ENCODE measurements around the gene EDEM1. TPM values are rescaled to one million over a fixed set of nuclear protein-coding genes. Genes with fewer than 3 reads are reported as not detected.

Gene EDEM1
- total RNA-seq, 1 donor from 2014 or later = 16.3 TPM

- no peak overlapping the region for H3K27ac Mint-ChIP-seq (ENCODE audit: unreplicated experiment)
- H3K36me3 Mint-ChIP-seq (ENCODE audit: unreplicated experiment) = no peaks in the 10 kb centered on the region
- no peaks in the 10 kb centered on the region for H3K9me3 Mint-ChIP-seq (ENCODE audit: unreplicated experiment)
- no peak for TF ChIP-seq CTCF (IDR thresholded peaks at IDR 0.05; ENCODE audit: partially characterized antibody, unreplicated experiment)
- DNase-seq = no peak
- H3K4me1 Mint-ChIP-seq (ENCODE audit: low read depth, unreplicated experiment) = peaks cover 11% of the 10 kb centered on the region
- H3K4me3 Mint-ChIP-seq (ENCODE audit: unreplicated experiment) = no peak overlapping the region
- H3K27me3 Mint-ChIP-seq (ENCODE audit: unreplicated experiment) = peaks cover 3% of the 10 kb centered on the region
Measured at GRCh38 chr3:5198313-5198677, 10.8 kb downstream of the EDEM1 start.

- no peaks in the 10 kb centered on the region for H3K36me3 Mint-ChIP-seq (ENCODE audit: unreplicated experiment)
- no peaks in the 10 kb centered on the region for H3K9me3 Mint-ChIP-seq (ENCODE audit: unreplicated experiment)
- H3K27ac Mint-ChIP-seq (ENCODE audit: unreplicated experiment) = no peak overlapping the region
- no peak for TF ChIP-seq CTCF (IDR thresholded peaks at IDR 0.05; ENCODE audit: partially characterized antibody, unreplicated experiment)
- H3K4me1 Mint-ChIP-seq (ENCODE audit: low read depth, unreplicated experiment) = peaks cover 11% of the 10 kb centered on the region
- DNase-seq = no peak
- no peak overlapping the region for H3K4me3 Mint-ChIP-seq (ENCODE audit: unreplicated experiment)
- H3K27me3 Mint-ChIP-seq (ENCODE audit: unreplicated experiment) = peaks cover 3% of the 10 kb centered on the region
Measured at GRCh38 chr3:5198986-5199731, 11.7 kb downstream of the EDEM1 start.

DNA sequence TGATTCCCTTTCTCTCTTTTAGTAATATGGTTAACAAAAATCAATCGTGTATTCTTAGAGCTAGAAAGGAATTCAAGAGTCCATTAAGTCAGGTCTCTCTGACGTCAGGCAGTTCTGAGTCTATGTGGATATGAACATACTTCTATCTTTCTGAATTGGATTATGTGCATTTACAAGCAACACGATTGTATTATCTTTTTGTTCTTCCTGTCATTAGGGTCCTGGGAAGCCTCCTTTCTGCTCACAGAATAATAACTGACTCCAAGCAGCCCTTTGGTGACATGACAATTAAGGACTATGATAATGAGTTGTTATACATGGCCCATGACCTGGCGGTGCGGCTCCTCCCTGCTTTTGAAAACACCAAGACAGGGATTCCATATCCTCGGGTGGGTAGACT, 14.0 kb downstream of the EDEM1 start:
- H3K36me3 Mint-ChIP-seq (ENCODE audit: unreplicated experiment) = no peaks in the 10 kb centered on the region
- H3K4me3 Mint-ChIP-seq (ENCODE audit: unreplicated experiment) = no peak overlapping the region
- peaks cover 3% of the 10 kb centered on the region for H3K27me3 Mint-ChIP-seq (ENCODE audit: unreplicated experiment)

DNA sequence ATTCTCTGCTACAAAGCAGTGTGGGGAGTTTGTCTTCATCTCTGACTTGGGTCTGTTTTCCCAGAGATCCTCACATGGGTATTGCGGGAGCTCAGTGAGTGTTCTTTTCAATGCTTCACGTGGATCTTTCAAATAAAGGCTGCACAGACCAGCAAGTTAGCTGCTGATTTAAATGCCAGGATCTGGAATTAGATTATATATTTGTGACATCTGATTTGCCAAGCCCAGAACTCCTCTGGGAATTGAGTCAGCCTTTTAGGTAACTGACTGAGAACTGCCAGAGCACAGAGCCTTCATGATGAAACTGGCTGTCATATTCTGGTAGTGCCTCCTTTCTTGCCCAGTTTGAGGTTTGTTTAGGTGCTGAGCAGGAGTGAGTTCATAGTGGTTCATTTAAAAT, 14.7 kb downstream of the EDEM1 start:
- DNase-seq = no peak
- TF ChIP-seq CTCF (IDR thresholded peaks at IDR 0.05; ENCODE audit: partially characterized antibody, unreplicated experiment) = no peak
- peaks cover 3% of the 10 kb centered on the region for H3K27me3 Mint-ChIP-seq (ENCODE audit: unreplicated experiment)
- no peaks in the 10 kb centered on the region for H3K36me3 Mint-ChIP-seq (ENCODE audit: unreplicated experiment)
- H3K9me3 Mint-ChIP-seq (ENCODE audit: unreplicated experiment) = no peaks in the 10 kb centered on the region
- no peak overlapping the region for H3K4me3 Mint-ChIP-seq (ENCODE audit: unreplicated experiment)
- H3K27ac Mint-ChIP-seq (ENCODE audit: unreplicated experiment) = peak overlapping the region; percentile 80
- H3K4me1 Mint-ChIP-seq (ENCODE audit: low read depth, unreplicated experiment) = peaks cover 10% of the 10 kb centered on the region

More for the DNA sequence above, 14.0 kb downstream of the EDEM1 start:
- H3K9me3 Mint-ChIP-seq (ENCODE audit: unreplicated experiment) = no peaks in the 10 kb centered on the region
- H3K27ac Mint-ChIP-seq (ENCODE audit: unreplicated experiment) = no peak overlapping the region
- no peak for TF ChIP-seq CTCF (IDR thresholded peaks at IDR 0.05; ENCODE audit: partially characterized antibody, unreplicated experiment)
- DNase-seq = no peak
- peaks cover 11% of the 10 kb centered on the region for H3K4me1 Mint-ChIP-seq (ENCODE audit: low read depth, unreplicated experiment)

GRCh38 chr3:5205165-5205941, 17.8 kb downstream of the EDEM1 start:
- Mint-ChIP-seq H3K9me3 (ENCODE audit: unreplicated experiment) (no peaks in the 10 kb centered on the region), H3K27ac (ENCODE audit: unreplicated experiment) (no peak overlapping the region), H3K4me1 (ENCODE audit: low read depth, unreplicated experiment) (peaks cover 5% of the 10 kb centered on the region), H3K27me3 (ENCODE audit: unreplicated experiment) (no peaks in the 10 kb centered on the region), H3K4me3 (ENCODE audit: unreplicated experiment) (no peak overlapping the region), H3K36me3 (ENCODE audit: unreplicated experiment) (no peaks in the 10 kb centered on the region)
- no peak for TF ChIP-seq CTCF (IDR thresholded peaks at IDR 0.05; ENCODE audit: partially characterized antibody, unreplicated experiment)
- DNase-seq = no peak

All from glutamatergic neuron (in vitro differentiated cells).